ENCODE measurements around the gene NECTIN1.

GRCh38 chr11:119729581-119729927, 554 bp upstream of the NECTIN1 start:
- no peak for TF ChIP-seq CTCF (IDR thresholded peaks at IDR 0.05)
- no peak for TF ChIP-seq EZH2 (IDR thresholded peaks at IDR 0.05)

Data from neural progenitor cell (in vitro differentiated cells).